Panc1 (cell line): ENCODE data around the gene COL6A2. TPM values are rescaled to one million over a fixed set of nuclear protein-coding genes. Genes with fewer than 3 reads are reported as not detected.

Experiments used
- ATAC-seq: fragments of 200-7000 bp; cut with Tn5 transposase; 2 replicates; pipeline ENCODE4 v1.9.1; 2020; ENCODE audit warnings: mild to moderate bottlenecking, moderate library complexity
- BruUV-seq: library from RNA; stranded (reverse); fragments of 400-500 nt; replicated peaks from 2 replicates; lab custom pipeline; 2021; lab: Mats Ljungman, UMichigan
- CTCF ChIA-PET: fragments of 300-600 bp; sonication (Branson Sonifier 250); formaldehyde crosslinking; loops from one replicate; lab custom pipeline; 2022; ENCODE audit warnings: antibody characterized with exemption; lab: Charles Lee
- POLR2A ChIA-PET: fragments of 300-600 bp; sonication (Branson Sonifier 250); formaldehyde crosslinking; loops from one replicate; lab custom pipeline; 2022; ENCODE audit warnings: antibody characterized with exemption; lab: Charles Lee
- DNase-seq: peaks from one replicate; pipeline ENCODE4 v3.0.0-alpha.2; 2010; ENCODE audit warnings: low read depth, low spot score
- H3K27ac ChIP-seq: 2 replicates; pipeline ENCODE4 v1.5.1; 2011; ENCODE audit warnings: mild to moderate bottlenecking, low read length, inconsistent platforms
- H3K27me3 ChIP-seq: fragments of 200-500 bp; sonication (Bioruptor generic); 2 replicates; pipeline ENCODE4 v1.6.0; 2014; ENCODE audit warnings: low read length, inconsistent platforms; ENCODE audit not compliant: control insufficient read depth, insufficient read depth
- H3K36me3 ChIP-seq: fragments of 200-500 bp; sonication (Bioruptor generic); 2 replicates; pipeline ENCODE4 v1.5.1; 2014; ENCODE audit warnings: inconsistent platforms, mild to moderate bottlenecking, low read length, moderate library complexity; ENCODE audit not compliant: control insufficient read depth, insufficient read depth
- H3K4me1 ChIP-seq: 2 replicates; pipeline ENCODE4 v1.5.1; 2011; ENCODE audit warnings: inconsistent platforms, mild to moderate bottlenecking, low read length, moderate library complexity; ENCODE audit not compliant: control insufficient read depth, insufficient read depth
- H3K4me3 ChIP-seq, 2 experiments: 2 replicates each; pipeline ENCODE4 v1.5.1; 2011 to 2012; ENCODE audit warnings: low read depth in 2 of 2, low read length in 2 of 2, mild to moderate bottlenecking in 2 of 2, inconsistent platforms in 1 of 2, moderate library complexity in 1 of 2
- H3K9me3 ChIP-seq: fragments of 200-500 bp; sonication (Bioruptor generic); 2 replicates; pipeline ENCODE4 v1.5.1; 2014; ENCODE audit warnings: low read depth, mild to moderate bottlenecking, inconsistent platforms, low read length, moderate library complexity; ENCODE audit not compliant: control insufficient read depth, insufficient read depth
- POLR2AphosphoS5 ChIP-seq: IDR thresholded peaks from 2 replicates; pipeline ENCODE4 v1.6.1; 2012; ENCODE audit warnings: mild to moderate bottlenecking, low read depth, low read length, moderate library complexity
- SIN3A ChIP-seq: IDR thresholded peaks from 2 replicates; pipeline ENCODE4 v1.6.1; 2012; ENCODE audit warnings: low read depth, mild to moderate bottlenecking, low read length, moderate library complexity, borderline replicate concordance; ENCODE audit not compliant: insufficient read depth
- TCF7L2 ChIP-seq: IDR thresholded peaks from 2 replicates; pipeline ENCODE4 v1.6.1; 2011; ENCODE audit warnings: mild to moderate bottlenecking, low read depth, low read length, inconsistent platforms
- in situ Hi-C: cut with HindIII; loops from 2 replicates; pipeline ENCODE4 v1.10.0; 2016; ENCODE audit warnings: low sequenced_read_pairs, low pct_unique_long_range_greater_than_20kb
- intact Hi-C: fragments of 100-400 bp; cut with micrococcal nuclease; formaldehyde crosslinking; loops from one replicate; pipeline ENCODE4 v1.10.0; 2022; ENCODE audit not compliant: unreplicated experiment
- total RNA-seq: library from RNA; stranded (reverse); gene quantifications from one replicate; pipeline ENCODE4 v1.2.1, GENCODE V29; 2021; ENCODE audit not compliant: unreplicated experiment
- TF ChIP-seq, protein P1 (sequence below): fragments of 450-650 bp; IDR thresholded peaks from 2 replicates; pipeline ENCODE4 v1.5.1; 2017; ENCODE audit warnings: mild to moderate bottlenecking
- TF ChIP-seq, protein P2 (sequence below), 2 experiments: IDR thresholded peaks; 2 replicates each; pipeline ENCODE4 v1.6.1; 2011 to 2012; ENCODE audit warnings: low read depth in 2 of 2, control low read depth in 1 of 2, low read length in 1 of 2, mild to moderate bottlenecking in 1 of 2, moderate library complexity in 1 of 2; ENCODE audit not compliant: insufficient read depth in 1 of 2

COL6A2 gene
- total RNA-seq, 1 experiment from 2014 or later: 29.9 TPM

DNA sequence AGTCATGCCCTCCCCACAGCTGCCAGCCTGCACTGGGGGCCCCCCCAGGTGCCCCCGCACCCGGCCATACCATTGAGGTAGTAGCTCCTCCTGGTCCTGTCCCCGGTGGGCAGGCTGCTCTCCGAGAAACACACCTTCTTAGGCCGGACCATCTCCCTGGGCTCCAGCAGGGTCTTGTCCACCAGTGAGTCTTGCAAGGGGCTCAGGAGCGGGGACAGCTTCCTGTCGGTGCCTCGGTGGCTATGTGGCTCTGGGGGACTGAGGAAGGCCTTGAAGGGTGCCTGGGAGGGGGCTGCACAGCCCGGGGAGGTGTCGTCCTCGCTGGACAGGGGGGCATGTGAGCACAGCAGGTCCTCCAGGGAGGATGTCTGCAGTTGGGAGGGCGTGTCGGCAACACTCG lies 70.3 kb downstream of the COL6A2 start:
- H3K4me3 ChIP-seq: no peak overlapping the region
- POLR2A ChIA-PET: no interaction called here
- no peaks in the 10 kb centered on the region for H3K27me3 ChIP-seq
- CTCF ChIA-PET: interaction anchor here (0.5 kb wide), 1 partner anchor 20 kb away, joined by 3 read pairs; no protein-coding TSS in a partner anchor
- no peaks in the 10 kb centered on the region for H3K4me1 ChIP-seq
- ATAC-seq (no peak), DNase-seq (no peak)
- intact Hi-C loops: no loop called here
- TF ChIP-seq SIN3A (no peak), POLR2AphosphoS5 (no peak), TCF7L2 (no peak)
- TF ChIP-seq, protein P1, sequence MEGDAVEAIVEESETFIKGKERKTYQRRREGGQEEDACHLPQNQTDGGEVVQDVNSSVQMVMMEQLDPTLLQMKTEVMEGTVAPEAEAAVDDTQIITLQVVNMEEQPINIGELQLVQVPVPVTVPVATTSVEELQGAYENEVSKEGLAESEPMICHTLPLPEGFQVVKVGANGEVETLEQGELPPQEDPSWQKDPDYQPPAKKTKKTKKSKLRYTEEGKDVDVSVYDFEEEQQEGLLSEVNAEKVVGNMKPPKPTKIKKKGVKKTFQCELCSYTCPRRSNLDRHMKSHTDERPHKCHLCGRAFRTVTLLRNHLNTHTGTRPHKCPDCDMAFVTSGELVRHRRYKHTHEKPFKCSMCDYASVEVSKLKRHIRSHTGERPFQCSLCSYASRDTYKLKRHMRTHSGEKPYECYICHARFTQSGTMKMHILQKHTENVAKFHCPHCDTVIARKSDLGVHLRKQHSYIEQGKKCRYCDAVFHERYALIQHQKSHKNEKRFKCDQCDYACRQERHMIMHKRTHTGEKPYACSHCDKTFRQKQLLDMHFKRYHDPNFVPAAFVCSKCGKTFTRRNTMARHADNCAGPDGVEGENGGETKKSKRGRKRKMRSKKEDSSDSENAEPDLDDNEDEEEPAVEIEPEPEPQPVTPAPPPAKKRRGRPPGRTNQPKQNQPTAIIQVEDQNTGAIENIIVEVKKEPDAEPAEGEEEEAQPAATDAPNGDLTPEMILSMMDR: no peak
- TF ChIP-seq, protein P2, sequence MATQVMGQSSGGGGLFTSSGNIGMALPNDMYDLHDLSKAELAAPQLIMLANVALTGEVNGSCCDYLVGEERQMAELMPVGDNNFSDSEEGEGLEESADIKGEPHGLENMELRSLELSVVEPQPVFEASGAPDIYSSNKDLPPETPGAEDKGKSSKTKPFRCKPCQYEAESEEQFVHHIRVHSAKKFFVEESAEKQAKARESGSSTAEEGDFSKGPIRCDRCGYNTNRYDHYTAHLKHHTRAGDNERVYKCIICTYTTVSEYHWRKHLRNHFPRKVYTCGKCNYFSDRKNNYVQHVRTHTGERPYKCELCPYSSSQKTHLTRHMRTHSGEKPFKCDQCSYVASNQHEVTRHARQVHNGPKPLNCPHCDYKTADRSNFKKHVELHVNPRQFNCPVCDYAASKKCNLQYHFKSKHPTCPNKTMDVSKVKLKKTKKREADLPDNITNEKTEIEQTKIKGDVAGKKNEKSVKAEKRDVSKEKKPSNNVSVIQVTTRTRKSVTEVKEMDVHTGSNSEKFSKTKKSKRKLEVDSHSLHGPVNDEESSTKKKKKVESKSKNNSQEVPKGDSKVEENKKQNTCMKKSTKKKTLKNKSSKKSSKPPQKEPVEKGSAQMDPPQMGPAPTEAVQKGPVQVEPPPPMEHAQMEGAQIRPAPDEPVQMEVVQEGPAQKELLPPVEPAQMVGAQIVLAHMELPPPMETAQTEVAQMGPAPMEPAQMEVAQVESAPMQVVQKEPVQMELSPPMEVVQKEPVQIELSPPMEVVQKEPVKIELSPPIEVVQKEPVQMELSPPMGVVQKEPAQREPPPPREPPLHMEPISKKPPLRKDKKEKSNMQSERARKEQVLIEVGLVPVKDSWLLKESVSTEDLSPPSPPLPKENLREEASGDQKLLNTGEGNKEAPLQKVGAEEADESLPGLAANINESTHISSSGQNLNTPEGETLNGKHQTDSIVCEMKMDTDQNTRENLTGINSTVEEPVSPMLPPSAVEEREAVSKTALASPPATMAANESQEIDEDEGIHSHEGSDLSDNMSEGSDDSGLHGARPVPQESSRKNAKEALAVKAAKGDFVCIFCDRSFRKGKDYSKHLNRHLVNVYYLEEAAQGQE (IDR thresholded peaks at IDR 0.05; ENCODE audit: insufficient read depth in 1 of 2, low read depth in 2 of 2, low read length in 1 of 2): no peak
- no peaks in the 10 kb centered on the region for H3K9me3 ChIP-seq
- BruUV-seq: no TSS peak
- in situ Hi-C loops: no loop called here
- H3K27ac ChIP-seq: no peak overlapping the region
- no peaks in the 10 kb centered on the region for H3K36me3 ChIP-seq

DNA sequence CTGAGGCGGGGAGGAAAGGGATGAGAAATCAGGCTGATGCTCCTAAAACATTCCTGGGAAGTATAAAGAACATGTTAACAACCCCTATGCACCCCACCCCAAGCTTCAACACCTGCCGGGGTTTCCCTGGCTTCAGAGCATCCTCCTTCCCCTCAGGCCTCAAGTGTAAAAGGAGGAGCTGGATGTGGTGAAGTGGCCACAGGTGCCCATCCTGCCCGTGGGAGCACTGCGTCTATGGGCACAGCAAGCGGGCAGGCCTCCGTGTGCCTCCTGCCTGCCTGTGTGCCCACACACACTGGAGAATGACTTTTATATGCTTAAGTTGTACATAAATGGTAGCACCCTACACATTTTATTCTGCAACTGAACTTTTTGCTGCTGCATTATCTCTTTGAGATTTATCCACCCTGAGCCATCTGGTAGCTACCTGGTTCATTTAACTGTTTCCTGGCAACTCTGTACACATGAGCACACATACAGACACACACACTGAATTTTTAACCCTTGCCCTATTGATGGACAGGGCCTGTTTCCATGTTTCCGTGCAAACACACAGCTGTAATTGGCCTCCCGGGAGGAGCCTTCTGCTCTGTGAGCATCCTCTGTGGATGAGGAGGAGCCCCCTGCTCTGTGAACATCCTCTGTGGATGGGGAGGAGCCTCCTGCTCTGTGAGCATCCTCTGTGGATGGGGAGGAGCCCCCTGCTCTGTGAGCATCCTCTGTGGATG lies 70.9 kb downstream of the COL6A2 start:
- CTCF ChIA-PET: no interaction called here
- in situ Hi-C loops: no loop called here
- ATAC-seq: peak; percentile 51

More for the DNA sequence above, 70.9 kb downstream of the COL6A2 start:
- H3K4me1 ChIP-seq: no peaks in the 10 kb centered on the region
- H3K27ac ChIP-seq: no peak overlapping the region
- POLR2A ChIA-PET: no interaction called here
- no TSS peak for BruUV-seq
- no peak for TF ChIP-seq TCF7L2
- TF ChIP-seq, protein P1: no peak
- no peak for TF ChIP-seq SIN3A
- TF ChIP-seq, protein P2 (IDR thresholded peaks at IDR 0.05; ENCODE audit: insufficient read depth in 1 of 2, low read depth in 2 of 2, low read length in 1 of 2): no peak
- H3K4me3 ChIP-seq: no peak overlapping the region
- no peaks in the 10 kb centered on the region for H3K9me3 ChIP-seq
- H3K36me3 ChIP-seq: no peaks in the 10 kb centered on the region
- H3K27me3 ChIP-seq: no peaks in the 10 kb centered on the region
- DNase-seq: no peak
- intact Hi-C loops: no loop called here
